Hepatocyte (in vitro differentiated cells): Measurements from ENCODE around the gene ATP9A.

ENCODE experiments used
- EZH2 ChIP-seq: fragments of 200-600 bp; sonication (generic); IDR thresholded peaks from 2 replicates; pipeline ENCODE4 v1.6.1; 2016; ENCODE audit warnings: antibody characterized with exemption, mild to moderate bottlenecking, borderline replicate concordance
- EZH2phosphoT487 ChIP-seq: fragments of 200-600 bp; sonication (generic); IDR thresholded peaks from one replicate; pipeline ENCODE4 v1.6.1; 2018; ENCODE audit warnings: antibody characterized with exemption, mild to moderate bottlenecking, low read depth, moderate library complexity; ENCODE audit not compliant: unreplicated experiment, severe bottlenecking

DNA sequence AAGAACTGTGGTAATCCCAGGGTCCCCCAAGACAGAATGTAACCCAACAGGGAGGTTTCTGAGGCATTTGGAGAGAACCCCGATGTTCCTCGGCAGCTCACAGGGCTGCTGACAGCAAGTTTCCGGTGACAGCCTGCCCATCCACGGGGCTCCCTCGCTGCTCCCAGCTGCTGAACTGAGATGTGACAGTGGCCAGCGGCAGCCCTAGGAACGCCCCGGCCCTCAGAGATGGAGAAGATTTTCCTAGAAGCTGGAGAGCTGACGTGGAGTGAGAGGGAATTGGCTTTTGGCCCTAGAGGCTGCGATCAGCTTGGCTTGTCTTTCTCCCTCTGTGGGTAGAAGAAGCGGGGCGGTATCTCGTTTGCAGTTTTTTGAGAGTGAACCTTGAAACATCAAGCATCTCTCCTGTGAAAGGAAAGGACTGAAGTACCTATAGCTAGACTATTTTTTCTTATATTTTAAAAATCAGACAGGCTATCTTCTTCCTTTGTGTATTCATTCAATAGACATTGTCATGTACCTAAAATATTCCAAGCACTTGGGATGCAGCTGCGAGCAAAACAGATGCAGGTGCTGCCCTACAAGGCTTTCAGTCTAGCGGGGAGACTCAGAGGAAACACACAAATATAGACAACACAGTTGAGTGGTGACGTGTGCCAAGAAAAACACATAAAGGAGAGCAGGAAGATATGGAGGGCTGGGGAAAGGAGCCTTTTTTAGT lies 197.3 kb downstream of the ATP9A start:
- no peak for TF ChIP-seq EZH2
- TF ChIP-seq EZH2phosphoT487: no peak
